Effector memory CD8-positive, alpha-beta T cell (primary cell): ENCODE data around the gene DNAAF8.
A peak's percentile ranks its signal among the peaks of the same experiment; 100 is the strongest.

Experiments
- ATAC-seq: fragments of 150-1000 bp; cut with Tn5 transposase; replicated peaks from 2 replicates; pipeline ENCODE4 v1.10.0; 2021; ENCODE audit warnings: mild to moderate bottlenecking, moderate library complexity
- DNase-seq, 3 experiments: peaks; one replicate each; pipeline ENCODE4 v3.0.0; 2021
- H3K27ac Mint-ChIP-seq, 2 donors: one replicate each; pipeline ENCODE4 v1.8.0; 2022; ENCODE audit warnings: mild to moderate bottlenecking in 2 of 2, mixed read lengths in 2 of 2, moderate library complexity in 2 of 2
- H3K27me3 Mint-ChIP-seq, 2 donors: one replicate each; pipeline ENCODE4 v1.8.0; 2022; ENCODE audit warnings: mixed read lengths in 2 of 2
- H3K36me3 Mint-ChIP-seq: one replicate; pipeline ENCODE4 v1.8.0; 2022; ENCODE audit warnings: mild to moderate bottlenecking, moderate library complexity, mixed read lengths; ENCODE audit not compliant: insufficient read depth
- H3K4me1 Mint-ChIP-seq, 2 donors: one replicate each; pipeline ENCODE4 v1.8.0; 2022; ENCODE audit warnings: low read depth in 2 of 2, mixed read lengths in 2 of 2
- H3K4me3 Mint-ChIP-seq, 2 donors: one replicate each; pipeline ENCODE4 v1.8.0; 2022; ENCODE audit warnings: mild to moderate bottlenecking in 2 of 2, mixed read lengths in 2 of 2, moderate library complexity in 2 of 2
- H3K9me3 Mint-ChIP-seq, 2 donors: one replicate each; pipeline ENCODE4 v1.8.0; 2022; ENCODE audit warnings: mixed read lengths in 2 of 2

Gene DNAAF8

DNA sequence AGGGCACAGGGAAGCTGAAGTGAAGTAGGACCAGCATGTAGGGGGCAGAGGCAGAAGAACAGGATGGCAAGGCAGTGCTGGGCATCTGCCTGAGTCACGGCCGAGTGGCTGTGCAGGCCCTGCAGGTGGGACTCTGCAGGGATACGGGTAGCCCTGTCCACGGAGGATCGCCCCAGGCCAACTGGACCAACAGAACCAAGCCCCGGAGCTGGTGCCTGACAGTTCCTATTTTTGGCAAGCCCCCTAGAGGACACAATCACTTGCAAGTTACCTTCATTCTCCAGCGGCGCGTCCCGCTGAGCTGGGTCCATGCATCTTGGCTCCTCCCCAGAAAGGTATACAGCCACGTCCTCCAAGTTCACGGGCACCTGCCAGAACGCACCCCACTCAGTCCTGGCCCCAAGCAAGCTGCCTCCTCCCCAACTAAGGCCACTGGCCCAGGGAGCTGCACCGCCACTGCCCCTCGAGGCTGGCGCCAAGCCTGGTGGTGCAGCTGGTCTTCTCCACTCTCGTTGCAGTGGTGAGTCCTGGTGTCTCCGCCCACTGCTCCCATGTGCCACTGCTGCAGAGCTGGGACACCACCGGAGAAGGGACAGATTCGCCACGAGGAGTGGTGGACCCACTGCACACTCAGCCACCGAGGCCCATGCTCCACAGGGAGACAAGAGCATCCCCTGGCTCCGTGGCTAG is 26.0 kb downstream of the DNAAF8 start:
- Mint-ChIP-seq H3K4me3 (no peak overlapping the region), H3K36me3 (peaks cover 69% of the 10 kb centered on the region), H3K9me3 (no peaks in the 10 kb centered on the region), H3K27ac (peak overlapping the region in 1 of 2 donors; percentile 54), H3K27me3 (no peaks in the 10 kb centered on the region), H3K4me1 (peaks cover 4 to 10% of the 10 kb centered on the region in 2 donors)
- no peak for ATAC-seq
- no peak for DNase-seq

DNA sequence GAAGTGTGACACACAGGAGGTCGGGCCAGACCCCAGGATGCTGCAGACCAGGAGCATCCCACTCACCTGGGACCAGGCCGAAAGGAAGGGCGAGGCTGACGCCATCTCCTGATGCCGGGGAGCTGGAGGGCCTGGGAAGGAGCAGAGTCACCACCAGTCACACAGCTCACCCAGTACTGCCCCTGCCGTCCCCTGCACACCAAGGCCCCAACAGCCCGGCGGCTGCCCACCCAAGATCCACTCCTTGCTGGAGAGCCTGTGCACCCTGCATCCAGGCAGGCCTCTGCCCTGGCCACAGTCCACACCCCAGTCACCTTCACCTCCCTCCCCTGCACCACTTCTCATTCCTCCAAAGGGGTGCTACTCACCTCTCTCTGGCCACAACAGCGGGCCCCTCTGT is 27.9 kb downstream of the DNAAF8 start:
- H3K27me3 Mint-ChIP-seq = no peaks in the 10 kb centered on the region
- ATAC-seq = no peak
- H3K4me1 Mint-ChIP-seq = peaks cover 14 to 20% of the 10 kb centered on the region in 2 donors
- H3K27ac Mint-ChIP-seq = peak overlapping the region in 1 of 2 donors; percentile 20
- H3K36me3 Mint-ChIP-seq = peaks cover 63% of the 10 kb centered on the region
- H3K4me3 Mint-ChIP-seq = no peak overlapping the region
- H3K9me3 Mint-ChIP-seq = no peaks in the 10 kb centered on the region
- no peak for DNase-seq

DNA sequence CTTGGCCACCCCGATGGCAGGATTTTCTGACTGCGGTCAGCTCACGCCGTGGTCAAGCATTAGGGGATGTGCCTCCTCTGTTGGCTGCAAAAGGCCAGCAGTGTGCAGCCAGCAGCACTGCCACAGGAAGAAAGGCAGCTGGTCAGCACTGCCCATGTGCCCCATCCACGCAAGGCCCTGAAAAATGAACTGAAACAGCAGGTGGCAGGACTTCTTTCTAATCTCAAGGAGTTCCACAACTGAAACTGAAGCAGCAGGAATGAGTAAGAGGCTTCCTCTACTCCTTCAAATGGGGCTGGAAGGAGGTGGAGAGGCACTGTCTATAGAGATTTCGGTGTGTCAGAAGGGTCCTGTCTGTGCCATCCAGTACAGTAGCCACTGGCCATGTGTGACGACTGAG is 29.5 kb downstream of the DNAAF8 start:
- H3K4me3 Mint-ChIP-seq = no peak overlapping the region
- DNase-seq = no peak
- no peak overlapping the region for H3K27ac Mint-ChIP-seq

DNA sequence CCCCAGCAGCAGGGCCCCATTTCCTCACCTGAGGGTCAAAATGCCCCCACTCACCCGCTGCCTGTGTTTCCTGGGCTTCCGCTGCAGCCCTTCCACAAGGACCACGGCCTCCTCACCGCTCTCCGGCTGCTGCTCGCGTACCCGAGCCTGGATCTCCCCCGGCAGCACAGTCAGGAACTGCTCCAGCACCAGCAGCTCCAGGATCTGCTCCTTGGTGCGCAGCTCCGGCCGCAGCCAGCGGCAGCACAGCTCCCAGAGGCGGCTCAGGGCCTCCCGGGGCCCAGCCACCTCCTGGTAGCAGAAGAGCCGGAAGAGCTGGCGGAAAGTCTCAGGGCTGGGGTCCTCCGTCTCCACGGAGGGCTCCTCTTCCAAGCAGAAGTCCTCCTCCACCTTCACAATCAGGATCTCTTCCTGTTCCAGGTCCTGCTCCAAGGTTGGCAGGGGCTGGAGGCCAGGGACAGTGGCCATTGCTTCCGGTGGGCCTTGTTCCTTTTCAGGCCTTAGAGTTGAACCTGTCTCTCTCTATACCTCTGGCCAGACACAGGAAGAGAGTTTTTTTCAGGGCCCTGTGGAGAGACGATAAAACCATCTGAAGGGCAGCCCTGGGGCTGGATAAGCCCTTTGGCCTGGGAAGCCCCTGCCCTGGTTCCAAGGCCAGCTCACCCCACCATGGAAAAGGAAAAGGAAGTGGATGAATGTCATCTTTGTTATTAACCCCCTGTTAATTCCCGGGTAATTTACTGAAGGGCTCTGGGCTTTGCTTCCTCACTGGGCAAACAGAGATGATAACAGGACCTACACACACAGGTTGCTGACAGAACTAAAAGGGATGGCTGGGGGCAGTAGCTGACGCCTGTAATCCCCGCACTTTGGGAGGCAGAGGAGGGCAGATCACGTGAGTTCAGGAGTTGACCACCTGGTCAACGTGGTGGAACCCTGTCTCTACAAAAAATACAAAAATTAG is 31.5 kb downstream of the DNAAF8 start:
- no peaks in the 10 kb centered on the region for H3K27me3 Mint-ChIP-seq
- peak overlapping the region; percentile 86 to 92 for H3K4me3 Mint-ChIP-seq
- peaks cover 50% of the 10 kb centered on the region for H3K36me3 Mint-ChIP-seq
- DNase-seq (no peak), ATAC-seq (no peak)
- peaks cover 38 to 39% of the 10 kb centered on the region in 2 donors for H3K4me1 Mint-ChIP-seq
- H3K9me3 Mint-ChIP-seq = no peaks in the 10 kb centered on the region
- H3K27ac Mint-ChIP-seq = peak overlapping the region; percentile 77 to 85

More for the DNA sequence above, 29.5 kb downstream of the DNAAF8 start:
- no peak for ATAC-seq
- H3K4me1 Mint-ChIP-seq = peaks cover 27 to 31% of the 10 kb centered on the region in 2 donors
- H3K27me3 Mint-ChIP-seq = no peaks in the 10 kb centered on the region
- peaks cover 64% of the 10 kb centered on the region for H3K36me3 Mint-ChIP-seq
- no peaks in the 10 kb centered on the region for H3K9me3 Mint-ChIP-seq

DNA sequence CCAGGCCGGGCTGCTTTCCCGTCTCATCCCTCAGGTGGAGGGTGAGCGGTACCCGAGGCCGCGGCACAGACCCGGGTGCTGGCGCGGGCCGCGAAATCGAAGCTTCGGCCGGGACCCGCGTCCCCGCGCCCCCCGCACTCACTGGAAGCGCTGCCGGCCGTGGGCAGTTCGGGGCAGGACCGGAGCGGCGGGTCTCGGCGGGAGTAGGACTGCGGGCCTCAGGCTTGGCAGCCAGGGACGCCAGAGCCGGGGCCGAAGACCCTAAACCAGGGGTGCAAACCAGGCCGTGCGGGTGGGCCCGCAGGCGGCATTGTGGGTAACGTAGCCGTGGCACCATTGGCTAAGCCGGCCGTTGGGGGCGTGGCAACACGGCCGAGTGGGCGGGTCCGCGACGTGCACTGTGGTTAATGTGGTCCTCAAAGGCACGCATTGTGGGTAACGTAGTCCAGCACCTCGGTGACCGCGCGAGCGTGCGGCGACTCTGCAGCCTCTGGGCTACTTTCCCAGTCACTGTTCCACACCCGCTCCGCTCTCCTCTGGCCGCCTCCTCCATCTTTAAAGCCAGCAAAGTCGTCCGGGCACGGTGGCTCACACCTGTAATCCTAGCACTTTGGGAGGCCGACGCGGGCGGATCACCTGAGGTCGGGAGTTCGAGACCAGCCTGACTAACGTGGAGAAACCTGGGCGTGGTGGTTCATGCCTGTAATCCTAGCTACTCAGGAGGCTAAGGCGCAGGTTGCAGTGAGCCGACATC is 32.7 kb downstream of the DNAAF8 start, which contains the start of gene ZNF500:
TSS of gene ZNF500 (minus strand) at position 288 of the 754 bp plus-strand sequence. CDS start 1,184 bp downstream, outside the sequence.
- DNase-seq (peak; percentile 95 to 97 (median 96)), ATAC-seq (peak; percentile 94)
- Mint-ChIP-seq H3K27me3 (no peaks in the 10 kb centered on the region), H3K27ac (peak within 1 kb of the TSS; percentile 77 to 85), H3K4me3 (peak within 1 kb of the TSS; percentile 86 to 92), H3K4me1 (peaks cover 38 to 39% of the 10 kb centered on the region in 2 donors), H3K9me3 (no peaks in the 10 kb centered on the region), H3K36me3 (peaks cover 44% of the 10 kb centered on the region)

DNA sequence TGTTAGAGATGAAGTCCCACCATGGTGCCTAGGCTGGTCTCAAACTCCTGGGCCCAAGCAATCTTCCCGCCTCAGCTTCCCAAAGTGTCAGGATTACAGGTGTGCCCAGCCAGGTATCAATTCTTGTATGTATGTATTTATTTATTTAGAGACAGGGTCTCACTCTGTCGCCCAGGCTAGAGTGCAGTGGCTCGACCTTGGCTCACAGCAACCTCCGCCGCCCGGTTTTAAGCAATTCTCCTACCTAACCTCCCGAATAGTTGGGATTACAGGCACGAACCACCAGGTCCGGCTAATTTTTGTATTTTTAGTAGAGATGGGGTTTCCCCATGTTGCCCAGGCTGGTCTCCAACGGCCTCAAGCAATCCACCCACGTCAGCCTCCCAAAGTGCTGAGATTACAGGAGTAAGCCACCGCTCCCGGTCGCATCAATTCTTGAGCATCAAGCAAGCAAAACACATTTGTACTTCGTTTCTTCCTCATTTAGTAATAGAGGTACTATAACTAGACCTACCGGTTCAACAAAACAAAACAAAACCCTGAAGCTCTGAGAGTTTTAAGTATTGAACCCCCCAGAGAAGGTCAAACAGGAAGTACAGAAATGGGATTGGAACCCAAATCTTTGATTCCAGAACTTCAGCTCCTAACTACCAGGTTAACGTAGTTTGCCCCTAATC is 33.7 kb downstream of the DNAAF8 start:
- no peak for ATAC-seq
- Mint-ChIP-seq H3K27me3 (no peaks in the 10 kb centered on the region), H3K9me3 (no peaks in the 10 kb centered on the region), H3K4me1 (peaks cover 33 to 34% of the 10 kb centered on the region in 2 donors), H3K4me3 (peak overlapping the region; percentile 86 to 92), H3K36me3 (peaks cover 36% of the 10 kb centered on the region), H3K27ac (peak overlapping the region; percentile 60 to 85)
- no peak for DNase-seq

DNA sequence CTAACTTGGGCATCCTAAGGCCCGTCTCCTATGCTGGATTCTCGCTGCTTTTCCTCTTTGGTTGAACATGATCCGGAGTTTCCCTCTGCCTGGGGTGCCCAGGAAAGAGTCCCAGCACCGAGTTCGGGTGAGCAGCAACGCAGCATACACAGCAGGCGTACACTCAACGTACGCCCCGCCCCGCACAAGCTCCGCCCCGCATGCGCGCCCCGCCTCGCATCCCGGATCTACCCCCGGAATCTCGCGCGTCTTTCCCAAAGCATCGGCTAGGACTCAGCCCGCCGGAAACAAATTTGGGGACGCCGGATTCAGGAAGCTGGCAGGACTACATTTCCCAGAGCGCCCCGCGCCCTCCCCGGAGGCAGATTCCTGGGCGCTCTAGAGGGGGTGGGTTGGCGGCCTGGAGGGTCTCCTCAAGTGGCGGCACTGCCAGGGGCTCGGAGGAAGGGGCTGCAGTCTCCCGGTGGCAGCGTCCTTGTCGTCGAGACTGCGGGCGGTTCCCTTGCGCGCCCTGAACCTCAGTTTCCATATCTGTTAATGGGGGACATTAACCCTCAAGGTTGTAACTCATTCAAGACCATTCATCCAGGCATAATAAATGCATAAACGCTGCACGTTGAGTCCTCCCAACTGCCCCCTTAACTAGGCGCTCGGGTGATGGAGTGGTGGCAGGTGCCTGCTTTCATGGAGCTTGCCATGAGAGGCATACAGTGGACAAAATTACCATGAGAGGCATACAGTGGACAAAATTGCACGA is 34.4 kb downstream of the DNAAF8 start:
- H3K27me3 Mint-ChIP-seq = no peaks in the 10 kb centered on the region
- ATAC-seq (peak; percentile 49), DNase-seq (peak; percentile 70 to 72 (median 72))
- H3K36me3 Mint-ChIP-seq = peaks cover 34% of the 10 kb centered on the region
- H3K27ac Mint-ChIP-seq = peak overlapping the region; percentile 60 to 85
- H3K9me3 Mint-ChIP-seq = no peaks in the 10 kb centered on the region
- peak overlapping the region; percentile 86 to 92 for H3K4me3 Mint-ChIP-seq
- peaks cover 30 to 34% of the 10 kb centered on the region in 2 donors for H3K4me1 Mint-ChIP-seq

DNA sequence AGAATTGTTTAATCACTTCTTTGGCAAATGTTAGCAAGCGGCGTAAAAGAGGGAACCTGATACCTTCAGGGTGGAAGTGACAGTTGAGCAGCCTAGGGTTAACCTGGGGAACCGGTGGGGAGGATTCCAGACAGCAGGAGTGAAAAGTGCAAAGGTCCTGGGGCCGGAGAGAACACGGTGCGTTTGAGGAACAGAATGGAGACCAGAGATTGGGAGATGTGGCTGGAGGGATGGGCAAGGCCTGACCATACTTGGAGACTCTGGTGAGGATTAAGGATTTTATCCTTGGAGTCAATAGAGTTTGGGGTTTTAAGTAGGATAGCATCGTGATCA is 34.9 kb downstream of the DNAAF8 start:
- Mint-ChIP-seq H3K4me1 (peaks cover 28 to 34% of the 10 kb centered on the region in 2 donors), H3K36me3 (peaks cover 31% of the 10 kb centered on the region), H3K27me3 (no peaks in the 10 kb centered on the region), H3K4me3 (peak overlapping the region; percentile 86 to 92), H3K27ac (peak overlapping the region in 1 of 2 donors; percentile 60), H3K9me3 (no peaks in the 10 kb centered on the region)
- DNase-seq (no peak), ATAC-seq (no peak)

DNA sequence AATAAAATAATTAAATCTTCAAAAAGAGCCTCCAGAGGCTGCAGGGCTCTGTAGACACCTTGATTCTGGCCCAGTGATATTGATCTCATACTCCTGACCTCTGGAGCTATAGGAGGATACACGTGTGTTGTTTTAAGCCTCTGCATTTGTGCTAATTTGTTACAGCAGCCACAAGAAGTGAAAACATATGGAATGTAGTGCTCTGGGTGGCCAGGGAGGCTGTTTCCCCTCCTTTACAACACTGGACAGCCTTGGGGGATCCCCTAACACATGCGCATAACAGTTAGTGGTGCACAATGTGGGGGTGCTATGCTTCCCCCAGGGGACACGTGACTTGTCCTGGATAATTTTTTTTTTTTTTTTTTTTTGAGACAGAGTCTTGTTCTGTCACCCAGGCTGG is 37.3 kb downstream of the DNAAF8 start:
- no peak for ATAC-seq
- no peaks in the 10 kb centered on the region for H3K9me3 Mint-ChIP-seq
- H3K27me3 Mint-ChIP-seq = no peaks in the 10 kb centered on the region
- no peak overlapping the region for H3K27ac Mint-ChIP-seq
- peaks cover 20 to 27% of the 10 kb centered on the region in 2 donors for H3K4me1 Mint-ChIP-seq
- no peak for DNase-seq
- H3K4me3 Mint-ChIP-seq = no peak overlapping the region
- peaks cover 15% of the 10 kb centered on the region for H3K36me3 Mint-ChIP-seq

DNA sequence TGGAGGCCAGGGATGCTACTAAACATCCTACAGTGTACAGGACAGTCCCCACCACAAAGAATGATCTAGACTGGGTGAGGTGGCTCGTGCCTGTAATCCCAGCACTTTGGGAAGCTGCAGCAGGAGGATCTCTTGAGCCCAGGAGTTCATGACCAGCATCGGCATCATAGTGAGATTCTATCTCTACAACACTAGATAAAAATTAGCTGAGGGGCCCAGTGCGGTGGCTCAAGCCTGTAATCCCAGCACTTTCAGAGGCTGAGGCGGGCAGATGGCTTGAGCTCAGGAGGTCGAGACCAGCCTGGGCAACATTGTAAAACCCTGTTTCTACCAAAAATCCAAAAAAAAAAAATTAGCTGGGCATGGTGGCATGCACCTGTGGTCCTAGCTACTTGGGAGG is 38.0 kb downstream of the DNAAF8 start:
- ATAC-seq = no peak
- no peak for DNase-seq
- Mint-ChIP-seq H3K27me3 (no peaks in the 10 kb centered on the region), H3K36me3 (peaks cover 10% of the 10 kb centered on the region), H3K9me3 (no peaks in the 10 kb centered on the region), H3K4me1 (peaks cover 17 to 23% of the 10 kb centered on the region in 2 donors), H3K4me3 (no peak overlapping the region), H3K27ac (no peak overlapping the region)

DNA sequence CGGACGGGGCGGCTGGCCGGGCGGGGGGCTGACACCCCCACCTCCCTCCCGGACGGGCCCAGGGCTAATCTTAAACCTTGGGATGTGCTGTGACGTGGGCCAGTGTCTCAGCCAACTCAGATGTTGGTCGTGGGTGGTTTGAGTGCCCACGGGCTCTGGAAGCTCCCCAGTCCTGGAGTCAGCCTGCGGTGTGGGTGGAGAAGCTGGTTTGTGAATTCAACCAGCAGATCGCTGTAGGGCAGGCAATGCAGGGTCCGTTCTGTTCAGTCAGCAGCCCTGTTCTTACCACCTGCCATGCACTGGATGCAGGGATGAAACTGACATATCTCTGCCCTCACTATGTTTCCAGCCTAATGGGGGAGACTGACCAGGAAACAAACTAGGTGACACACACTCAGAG is 40.7 kb downstream of the DNAAF8 start:
- Mint-ChIP-seq H3K27me3 (no peaks in the 10 kb centered on the region), H3K4me1 (no peaks in the 10 kb centered on the region), H3K9me3 (no peaks in the 10 kb centered on the region), H3K4me3 (no peak overlapping the region), H3K36me3 (no peaks in the 10 kb centered on the region), H3K27ac (no peak overlapping the region)
- ATAC-seq = no peak
- no peak for DNase-seq

DNA sequence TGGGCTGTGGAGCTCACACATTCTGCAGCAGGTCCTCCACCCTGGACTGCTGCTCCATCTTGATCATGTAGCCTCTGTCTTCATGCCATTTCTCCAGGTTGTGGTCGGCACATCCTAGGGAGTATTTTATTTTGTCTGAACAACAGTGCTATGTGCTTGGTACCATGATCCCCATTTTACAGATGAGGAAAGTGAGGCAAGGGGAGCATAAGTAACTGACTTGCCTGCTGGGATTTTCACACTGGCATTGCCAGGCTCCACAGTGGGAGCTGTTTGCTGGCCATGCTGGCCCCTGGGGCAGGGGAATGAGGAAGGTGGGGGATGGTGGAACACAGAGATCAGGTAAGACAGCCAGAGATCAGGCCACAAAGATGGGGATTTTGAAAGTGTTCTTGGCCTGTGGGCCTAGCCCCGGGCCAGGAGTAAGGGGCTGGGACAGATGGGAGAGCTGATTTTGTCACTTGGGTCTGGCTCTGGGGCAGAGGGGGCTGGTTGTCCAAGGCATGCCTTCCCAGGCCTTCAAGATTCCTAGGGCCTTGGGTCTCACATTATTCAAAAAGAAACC is 41.9 kb downstream of the DNAAF8 start:
- DNase-seq (no peak), ATAC-seq (no peak)
- Mint-ChIP-seq H3K27me3 (no peaks in the 10 kb centered on the region), H3K9me3 (no peaks in the 10 kb centered on the region), H3K36me3 (no peaks in the 10 kb centered on the region), H3K27ac (no peak overlapping the region), H3K4me1 (no peaks in the 10 kb centered on the region), H3K4me3 (no peak overlapping the region)
